ENCODE results near the gene DAB2. TPM values are rescaled to one million over a fixed set of nuclear protein-coding genes. Genes with fewer than 3 reads are reported as not detected.

DAB2 gene
- total RNA-seq, 1 donor from 2014 or later, result 195 TPM

- Mint-ChIP-seq H3K4me3 (ENCODE audit: unreplicated experiment) (no peak overlapping the region), H3K27me3 (ENCODE audit: unreplicated experiment) (no peaks in the 10 kb centered on the region), H3K27ac (ENCODE audit: unreplicated experiment) (no peak overlapping the region), H3K4me1 (ENCODE audit: unreplicated experiment) (no peaks in the 10 kb centered on the region), H3K36me3 (ENCODE audit: unreplicated experiment) (peaks cover 37% of the 10 kb centered on the region), H3K9me3 (ENCODE audit: unreplicated experiment) (no peaks in the 10 kb centered on the region)
- DNase-seq (ENCODE audit: extremely low spot score, unreplicated experiment), result no peak
- TF ChIP-seq, protein P1, sequence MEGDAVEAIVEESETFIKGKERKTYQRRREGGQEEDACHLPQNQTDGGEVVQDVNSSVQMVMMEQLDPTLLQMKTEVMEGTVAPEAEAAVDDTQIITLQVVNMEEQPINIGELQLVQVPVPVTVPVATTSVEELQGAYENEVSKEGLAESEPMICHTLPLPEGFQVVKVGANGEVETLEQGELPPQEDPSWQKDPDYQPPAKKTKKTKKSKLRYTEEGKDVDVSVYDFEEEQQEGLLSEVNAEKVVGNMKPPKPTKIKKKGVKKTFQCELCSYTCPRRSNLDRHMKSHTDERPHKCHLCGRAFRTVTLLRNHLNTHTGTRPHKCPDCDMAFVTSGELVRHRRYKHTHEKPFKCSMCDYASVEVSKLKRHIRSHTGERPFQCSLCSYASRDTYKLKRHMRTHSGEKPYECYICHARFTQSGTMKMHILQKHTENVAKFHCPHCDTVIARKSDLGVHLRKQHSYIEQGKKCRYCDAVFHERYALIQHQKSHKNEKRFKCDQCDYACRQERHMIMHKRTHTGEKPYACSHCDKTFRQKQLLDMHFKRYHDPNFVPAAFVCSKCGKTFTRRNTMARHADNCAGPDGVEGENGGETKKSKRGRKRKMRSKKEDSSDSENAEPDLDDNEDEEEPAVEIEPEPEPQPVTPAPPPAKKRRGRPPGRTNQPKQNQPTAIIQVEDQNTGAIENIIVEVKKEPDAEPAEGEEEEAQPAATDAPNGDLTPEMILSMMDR (IDR thresholded peaks at IDR 0.05), result no peak
These were observed 55.5 kb downstream of the DAB2 start for GRCh38 chr5:39369123-39369815.

DNA sequence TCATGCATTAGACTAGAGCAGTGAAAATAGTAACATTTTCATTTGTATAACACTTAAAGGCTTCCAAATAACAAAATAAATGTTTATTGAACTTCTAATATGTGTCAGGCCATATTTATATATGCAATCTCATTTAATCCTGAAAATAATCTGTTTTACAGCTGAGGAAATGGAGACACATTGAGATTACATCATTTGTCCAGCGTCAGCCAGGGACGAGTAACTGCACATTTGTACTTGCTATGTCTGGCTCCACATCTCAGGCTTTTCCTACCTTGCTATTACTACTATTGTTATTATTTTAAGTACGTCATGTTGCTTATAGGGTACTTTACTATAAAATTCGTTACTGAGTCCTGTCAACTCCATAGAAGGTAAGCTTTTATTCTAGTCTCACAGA is 56.7 kb downstream of the DAB2 start:
- H3K27ac Mint-ChIP-seq (ENCODE audit: unreplicated experiment), result no peak overlapping the region
- TF ChIP-seq, protein P1 (IDR thresholded peaks at IDR 0.05), result no peak
- H3K27me3 Mint-ChIP-seq (ENCODE audit: unreplicated experiment), result no peaks in the 10 kb centered on the region
- H3K36me3 Mint-ChIP-seq (ENCODE audit: unreplicated experiment), result peaks cover 26% of the 10 kb centered on the region
- no peaks in the 10 kb centered on the region for H3K9me3 Mint-ChIP-seq (ENCODE audit: unreplicated experiment)
- no peak overlapping the region for H3K4me3 Mint-ChIP-seq (ENCODE audit: unreplicated experiment)
- no peak for DNase-seq (ENCODE audit: extremely low spot score, unreplicated experiment)
- no peaks in the 10 kb centered on the region for H3K4me1 Mint-ChIP-seq (ENCODE audit: unreplicated experiment)

DNA sequence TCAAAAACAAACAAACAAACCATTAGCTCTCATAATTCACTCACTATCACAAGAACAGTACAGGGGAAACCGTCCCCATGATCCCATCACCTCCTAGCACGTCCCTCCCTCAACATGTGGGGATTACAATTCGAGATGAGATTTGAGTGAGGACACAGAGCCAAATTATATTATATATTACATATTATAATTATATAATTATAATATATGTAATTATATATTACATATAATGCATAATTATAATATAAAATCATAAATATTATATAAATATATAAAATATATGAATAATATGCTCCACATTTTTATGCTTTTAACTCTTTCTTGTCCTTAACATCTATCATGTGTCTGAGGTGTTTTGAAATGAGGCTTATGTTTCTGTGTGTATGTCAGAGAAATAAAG is 57.1 kb downstream of the DAB2 start:
- no peak for DNase-seq (ENCODE audit: extremely low spot score, unreplicated experiment)
- H3K27me3 Mint-ChIP-seq (ENCODE audit: unreplicated experiment), result no peaks in the 10 kb centered on the region
- H3K36me3 Mint-ChIP-seq (ENCODE audit: unreplicated experiment), result peaks cover 22% of the 10 kb centered on the region
- H3K27ac Mint-ChIP-seq (ENCODE audit: unreplicated experiment), result no peak overlapping the region
- H3K4me1 Mint-ChIP-seq (ENCODE audit: unreplicated experiment), result no peaks in the 10 kb centered on the region
- H3K9me3 Mint-ChIP-seq (ENCODE audit: unreplicated experiment), result no peaks in the 10 kb centered on the region
- H3K4me3 Mint-ChIP-seq (ENCODE audit: unreplicated experiment), result no peak overlapping the region
- TF ChIP-seq, protein P1 (IDR thresholded peaks at IDR 0.05), result no peak

DNA sequence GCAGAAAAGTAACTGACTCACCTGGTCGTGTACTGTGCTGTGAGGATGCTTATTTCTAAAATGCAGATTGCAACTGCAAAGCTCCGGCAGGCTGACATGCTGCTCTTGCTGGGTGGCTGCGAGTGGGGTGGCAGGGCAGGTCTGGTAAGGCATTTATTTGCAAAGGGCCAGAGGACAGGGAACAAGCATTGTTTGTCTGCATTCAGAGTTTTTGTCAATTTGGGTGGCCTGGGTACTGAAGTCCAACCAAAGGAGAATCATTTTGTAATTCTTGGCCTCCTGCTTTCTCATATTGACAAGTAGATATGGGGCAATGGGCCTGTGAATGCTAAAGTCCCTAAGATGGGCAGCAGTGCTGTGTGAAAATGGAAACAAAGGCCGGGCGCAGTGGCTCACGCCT is 60.4 kb downstream of the DAB2 start, which contains the start of gene C9:
C9 (minus strand) TSS at position 129 of the 400 bp plus-strand sequence; CDS start at position 98, 31 bp downstream.
- Mint-ChIP-seq H3K9me3 (ENCODE audit: unreplicated experiment) (no peaks in the 10 kb centered on the region), H3K4me3 (ENCODE audit: unreplicated experiment) (no peak within 1 kb of the TSS), H3K27me3 (ENCODE audit: unreplicated experiment) (no peaks in the 10 kb centered on the region), H3K36me3 (ENCODE audit: unreplicated experiment) (no peaks in the 10 kb centered on the region), H3K4me1 (ENCODE audit: unreplicated experiment) (peaks cover 6% of the 10 kb centered on the region), H3K27ac (ENCODE audit: unreplicated experiment) (no peak within 1 kb of the TSS)
- TF ChIP-seq, protein P1 (IDR thresholded peaks at IDR 0.05), result no peak
- DNase-seq (ENCODE audit: extremely low spot score, unreplicated experiment), result no peak

DNA sequence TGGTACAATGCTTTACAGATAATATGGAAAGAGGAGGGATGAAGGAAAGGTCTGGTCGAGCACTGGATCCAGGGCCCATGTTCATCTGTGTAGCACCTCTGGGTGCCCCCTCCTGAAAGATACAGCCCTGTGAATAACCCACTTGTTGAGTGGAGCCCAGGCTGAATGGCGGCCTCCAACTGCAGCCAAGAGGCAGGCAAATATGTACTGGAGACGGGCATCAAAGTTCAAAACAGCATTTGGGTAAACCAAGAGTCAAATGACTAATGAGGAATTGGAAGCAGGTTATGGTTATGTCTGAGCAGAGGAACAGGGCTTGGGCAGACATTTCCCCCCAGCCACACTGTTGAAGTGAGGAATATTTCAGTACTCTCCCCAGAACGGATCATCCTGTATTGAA is 61.6 kb downstream of the DAB2 start:
- H3K4me1 Mint-ChIP-seq (ENCODE audit: unreplicated experiment), result peaks cover 6% of the 10 kb centered on the region
- no peaks in the 10 kb centered on the region for H3K27me3 Mint-ChIP-seq (ENCODE audit: unreplicated experiment)
- H3K36me3 Mint-ChIP-seq (ENCODE audit: unreplicated experiment), result no peaks in the 10 kb centered on the region
- no peaks in the 10 kb centered on the region for H3K9me3 Mint-ChIP-seq (ENCODE audit: unreplicated experiment)
- no peak overlapping the region for H3K4me3 Mint-ChIP-seq (ENCODE audit: unreplicated experiment)
- H3K27ac Mint-ChIP-seq (ENCODE audit: unreplicated experiment), result no peak overlapping the region
- TF ChIP-seq, protein P1 (IDR thresholded peaks at IDR 0.05), result no peak
- no peak for DNase-seq (ENCODE audit: extremely low spot score, unreplicated experiment)
